ENCODE data around the gene COG4.

- TF ChIP-seq CTCF (conservative IDR thresholded peaks at IDR 0.05) (no peak), ZFX (IDR thresholded peaks at IDR 0.05) (no peak)
Measured at GRCh38 chr16:70470141-70470926, 53.0 kb downstream of the COG4 start.

Measured in C4-2B (cell line).